GM12878 (cell line): ENCODE results near the gene FEM1B. TPM values are rescaled to one million over a fixed set of nuclear protein-coding genes. Genes with fewer than 3 reads are reported as not detected.

Source experiments
- ATAC-seq: fragments of 200-7000 bp; cut with Tn5 transposase; 3 replicates; pipeline ENCODE4 v1.9.1; 2020; ENCODE audit warnings: mild to moderate bottlenecking, moderate library complexity
- BruUV-seq: library from RNA; stranded (reverse); fragments of 400-500 nt; replicated peaks from 2 replicates; lab custom pipeline; 2021; lab: Mats Ljungman, UMichigan
- CTCF ChIA-PET: fragments of 300-600 bp; sonication (Branson Sonifier 250); formaldehyde crosslinking; extraction: SDS; loops from one replicate; lab custom pipeline; 2021; ENCODE audit warnings: inconsistent platforms; lab: Yijun Ruan, JAX
- POLR2A ChIA-PET: fragments of 350-600 bp; formaldehyde crosslinking; extraction: SDS; loops from one replicate; lab custom pipeline; 2021; ENCODE audit warnings: inconsistent platforms; lab: Charles Lee
- RAD21 ChIA-PET: fragments of 300-600 bp; sonication (Branson Sonifier 250); formaldehyde crosslinking; loops from one replicate; lab custom pipeline; 2023; ENCODE audit warnings: antibody characterized with exemption; ENCODE audit not compliant: unreplicated experiment; lab: Charles Lee
- SMC1A ChIA-PET: fragments of 300-600 bp; sonication (Branson Sonifier 250); formaldehyde crosslinking; loops from one replicate; lab custom pipeline; 2023; ENCODE audit not compliant: unreplicated experiment, uncharacterized antibody; lab: Charles Lee
- DNase-seq: peaks from one replicate; pipeline ENCODE4 v3.0.0-alpha.2; 2011; ENCODE audit warnings: low read depth, low spot score
- FAIRE-seq: peaks from 3 replicates; lab custom pipeline; 2011; peaks lifted over from hg19 to GRCh38; lab: Jason Lieb, UNC
- H2AFZ ChIP-seq: 2 replicates; pipeline ENCODE4 v1.6.0; 2011; ENCODE audit warnings: low read depth, low read length, control low read depth; ENCODE audit not compliant: control insufficient read depth
- H3K27ac ChIP-seq: 2 replicates; pipeline ENCODE4 v1.5.1; 2011; ENCODE audit warnings: control low read depth; ENCODE audit not compliant: control insufficient read depth, insufficient read depth
- H3K27me3 ChIP-seq, 2 experiments: replicated peaks in 1 of 2; 2 replicates each; pipeline versions ENCODE4 v1.6.0 to v1.6.1; 2011; ENCODE audit warnings: low read length in 1 of 2; ENCODE audit not compliant: control insufficient read depth in 2 of 2, insufficient read depth in 2 of 2
- H3K36me3 ChIP-seq, 2 experiments: 2 replicates each; pipeline ENCODE4 v1.5.1; 2011; ENCODE audit warnings: low read length in 1 of 2; ENCODE audit not compliant: control insufficient read depth in 2 of 2, insufficient read depth in 2 of 2
- H3K4me1 ChIP-seq: 2 replicates; pipeline ENCODE4 v1.6.1; 2011; ENCODE audit warnings: mild to moderate bottlenecking, low read length, moderate library complexity, mixed read lengths; ENCODE audit not compliant: control insufficient read depth, insufficient read depth
- H3K4me2 ChIP-seq: 2 replicates; pipeline ENCODE4 v1.6.0; 2011; ENCODE audit warnings: control low read depth; ENCODE audit not compliant: control insufficient read depth, insufficient read depth
- H3K4me3 ChIP-seq: fragments of 200-600 bp; sonication (generic); 2 replicates; pipeline ENCODE4 v1.5.1; 2016
- H3K79me2 ChIP-seq: 2 replicates; pipeline ENCODE4 v1.6.0; 2011; ENCODE audit warnings: low read length; ENCODE audit not compliant: control insufficient read depth, insufficient read depth
- H3K9ac ChIP-seq: 2 replicates; pipeline ENCODE4 v1.8.0; 2011; ENCODE audit warnings: low read length, control low read depth, mixed read lengths; ENCODE audit not compliant: control insufficient read depth, insufficient read depth
- H3K9me3 ChIP-seq: replicated peaks from 3 replicates; pipeline ENCODE4 v1.5.1; 2011; ENCODE audit warnings: mild to moderate bottlenecking, low read length; ENCODE audit not compliant: control insufficient read depth, insufficient read depth
- H4K20me1 ChIP-seq: 2 replicates; pipeline ENCODE4 v1.6.0; 2011; ENCODE audit not compliant: control insufficient read depth, insufficient read depth
- ELK1 ChIP-seq: IDR thresholded peaks from 2 replicates; pipeline ENCODE4 v1.6.1; 2012; ENCODE audit warnings: low read depth, low read length, improper control_type of control experiment
- NBN ChIP-seq: fragments of 450-650 bp; IDR thresholded peaks from 2 replicates; pipeline ENCODE4 v1.6.1; 2016
- NKRF ChIP-seq: fragments of 450-650 bp; conservative IDR thresholded peaks from 2 replicates; pipeline ENCODE4 v1.6.1; 2017; ENCODE audit warnings: mild to moderate bottlenecking, moderate library complexity
- SIN3A ChIP-seq: IDR thresholded peaks from 2 replicates; pipeline ENCODE4 v1.6.1; 2012; ENCODE audit warnings: low read depth, low read length, improper control_type of control experiment
- TAF1 ChIP-seq: IDR thresholded peaks from 2 replicates; pipeline ENCODE4 v1.6.1; 2011; ENCODE audit warnings: mild to moderate bottlenecking, low read depth, low read length, borderline replicate concordance
- ZNF217 ChIP-seq: fragments of 450-650 bp; IDR thresholded peaks from 2 replicates; pipeline ENCODE4 v1.6.1; 2017; ENCODE audit warnings: antibody characterized with exemption, mild to moderate bottlenecking
- WGBS: methylation state at CpG from one replicate; pipeline ENCODE4 v1.1.6; 2016; ENCODE audit warnings: low lambda C conversion rate; ENCODE audit not compliant: insufficient replicate concordance, insufficient coverage; ENCODE audit errors: missing lambda C conversion rate; 5-methylcytosine and 5-hydroxymethylcytosine counted together
- in situ Hi-C: fragments of 300-500 bp; cut with MboI; formaldehyde crosslinking; loops from 9 replicates; pipeline ENCODE4 v1.14.3; 2018; ENCODE audit warnings: mixed read lengths
- intact Hi-C: fragments of 100-400 bp; cut with micrococcal nuclease; formaldehyde crosslinking; loops from one replicate; pipeline ENCODE4 v1.14.2; 2022; ENCODE audit not compliant: unreplicated experiment
- polyA plus RNA-seq, 11 experiments: library from polyadenylated mRNA; depleted of rRNA in 4 of 11; unstranded in 6 of 11; stranded (reverse) in 5 of 11; fragments of >200 nt; fragmentation: Nextera tagmentation in 4 of 11; fragmentation: Illumina TruSeq in 1 of 11; extraction: Ambion mirVana in 4 of 11; extraction: Trizol in 1 of 11; gene quantifications; 1 replicate in 1 of 11; 2 replicates in 10 of 11; pipeline versions ENCODE4 v1.2.1 to v1.2.3, GENCODE V29; 2011 to 2016; ENCODE audit warnings: inconsistent platforms in 2 of 11, missing spikeins in 2 of 11, low read depth in 1 of 11
- total RNA-seq, 4 experiments: library from RNA; depleted of rRNA in 3 of 4; stranded (reverse); fragments of >200 nt in 3 of 4; fragmentation: Illumina TruSeq in 1 of 4; extraction: Trizol in 1 of 4; gene quantifications; 2 replicates each; pipeline versions ENCODE4 v1.2.1 to v1.2.3, GENCODE V29; 2013 to 2021

Gene FEM1B
- total and polyA plus RNA-seq, 10 of the 15 experiments (the other 5 are each of a cell fraction or from before 2014, with no cell fraction given) = 5.5 to 61.1 (median 18.2) TPM

- 0 out of 2 replicates have a peak, but pooled peaks have one; percentile 8 for TF ChIP-seq SIN3A
- TF ChIP-seq TAF1 = no peak
- TF ChIP-seq ZNF217 = no peak
- 0 out of 2 replicates have a peak, but pooled peaks have one; percentile 27 for TF ChIP-seq ELK1
- TF ChIP-seq NKRF = no peak
- 0 out of 2 replicates have a peak, but pooled peaks have one; percentile 3 for TF ChIP-seq NBN
- H4K20me1 ChIP-seq = no peaks in the 10 kb centered on the region
- RAD21 ChIA-PET = interaction anchor here (0.5 to 1.5 kb wide), 2 partner anchors 22 to 1748 kb away, joined by 3 to 8 read pairs; partner anchors contain the start of gene FEM1B
- in situ Hi-C loops = no loop called here
- H2AFZ ChIP-seq = peak overlapping the region; percentile 19; the same call in 1 of the 2 replicates
- peak overlapping the region; percentile 78 for H3K4me2 ChIP-seq
- H3K4me3 ChIP-seq = no peak overlapping the region; the same call in 1 of the 2 replicates
- no peaks in the 10 kb centered on the region for H3K27me3 ChIP-seq
- POLR2A ChIA-PET = interaction anchor here (1.9 kb wide), 1 partner anchor 19 kb away, joined by 7 read pairs; no protein-coding TSS in a partner anchor
- BruUV-seq = no TSS peak
- SMC1A ChIA-PET = interaction anchor here (0.9 to 1.0 kb wide), 3 partner anchors 19 to 495 kb away, joined by 3 to 4 read pairs (median 3); no protein-coding TSS in a partner anchor
- DNase-seq (no peak), FAIRE-seq (peak; percentile 65), ATAC-seq (peak; percentile 24; the same call in 2 of the 3 replicates)
- CTCF ChIA-PET = interaction anchor here (1.7 to 4.1 kb wide), 3 partner anchors 11 to 239 kb away, joined by 5 to 20 read pairs (median 5); no protein-coding TSS in a partner anchor
- H3K4me1 ChIP-seq = peaks cover 27% of the 10 kb centered on the region
- peak overlapping the region; percentile 84 for H3K27ac ChIP-seq
- WGBS = 45% methylated on average over 5 of the region's 5 CpGs
- H3K79me2 ChIP-seq = peaks cover 1% of the 10 kb centered on the region
- peak overlapping the region; percentile 39 for H3K9ac ChIP-seq
- intact Hi-C loops = loop anchor here (1.0 kb wide), 1 partner anchor 22 kb away; the partner anchor contains the start of gene FEM1B
- no peaks in the 10 kb centered on the region for H3K9me3 ChIP-seq
- peaks cover 0 to 7% of the 10 kb centered on the region in 2 experiments; a peak in 1 of 4 replicates for H3K36me3 ChIP-seq
Observed at GRCh38 chr15:68299436-68299835, 21.9 kb downstream of the FEM1B start.
